Measurements from ENCODE around the gene KIAA0319L.
A peak's percentile ranks its signal among the peaks of the same experiment; 100 is the strongest.

Gene KIAA0319L

GRCh38 chr1:35536556-35537162, 20.5 kb downstream of the KIAA0319L start:
- DNase-seq (ENCODE audit: low read depth in 3 of 3), result no peak

- no peak for DNase-seq (ENCODE audit: low read depth in 3 of 3)
These were observed 22.0 kb downstream of the KIAA0319L start for GRCh38 chr1:35535243-35535642.

- no peak for DNase-seq (ENCODE audit: low read depth in 3 of 3)
These were observed 23.6 kb downstream of the KIAA0319L start for GRCh38 chr1:35533586-35533985.

- DNase-seq (ENCODE audit: low read depth in 3 of 3), result no peak
These were observed 24.5 kb downstream of the KIAA0319L start for GRCh38 chr1:35532497-35533223.

- DNase-seq (ENCODE audit: low read depth in 3 of 3), result no peak
These were observed 25.8 kb downstream of the KIAA0319L start for GRCh38 chr1:35531368-35531767.

GRCh38 chr1:35530946-35531345, 26.3 kb downstream of the KIAA0319L start:
- no peak for DNase-seq (ENCODE audit: low read depth in 3 of 3)

- no peak for DNase-seq (ENCODE audit: low read depth in 3 of 3)
These were observed 27.0 kb downstream of the KIAA0319L start for GRCh38 chr1:35530168-35530567.

- DNase-seq (ENCODE audit: low read depth in 3 of 3), result no peak
These were observed 33.1 kb downstream of the KIAA0319L start for GRCh38 chr1:35524106-35524505.

- no peak for DNase-seq (ENCODE audit: low read depth in 3 of 3)
These were observed 37.8 kb downstream of the KIAA0319L start for GRCh38 chr1:35519432-35519831.

GRCh38 chr1:35518183-35518582, 39.0 kb downstream of the KIAA0319L start:
- DNase-seq (ENCODE audit: low read depth in 3 of 3), result no peak

- no peak for DNase-seq (ENCODE audit: low read depth in 3 of 3)
These were observed 45.9 kb downstream of the KIAA0319L start for GRCh38 chr1:35511305-35511704.

GRCh38 chr1:35509558-35509957, 47.6 kb downstream of the KIAA0319L start:
- DNase-seq (ENCODE audit: low read depth in 3 of 3), result no peak

GRCh38 chr1:35507947-35508346, 49.3 kb downstream of the KIAA0319L start:
- no peak for DNase-seq (ENCODE audit: low read depth in 3 of 3)

GRCh38 chr1:35506960-35507912, 50.0 kb downstream of the KIAA0319L start:
- DNase-seq (ENCODE audit: low read depth in 3 of 3), result no peak

GRCh38 chr1:35505911-35506798, 51.0 kb downstream of the KIAA0319L start:
- DNase-seq (ENCODE audit: low read depth in 3 of 3), result peak in 2 of 3 experiments; percentile 11 to 23

- no peak for DNase-seq (ENCODE audit: low read depth in 3 of 3)
These were observed 55.0 kb downstream of the KIAA0319L start for GRCh38 chr1:35502242-35502641.

- DNase-seq (ENCODE audit: low read depth in 3 of 3), result no peak
These were observed 56.8 kb downstream of the KIAA0319L start for GRCh38 chr1:35500439-35500838.

- DNase-seq (ENCODE audit: low read depth in 3 of 3), result no peak
These were observed 57.5 kb downstream of the KIAA0319L start for GRCh38 chr1:35499652-35500176.

GRCh38 chr1:35499231-35499630, 58.0 kb downstream of the KIAA0319L start:
- DNase-seq (ENCODE audit: low read depth in 3 of 3), result no peak

GRCh38 chr1:35497571-35497970, 59.6 kb downstream of the KIAA0319L start:
- DNase-seq (ENCODE audit: low read depth in 3 of 3), result no peak

GRCh38 chr1:35490250-35490649, 67.0 kb downstream of the KIAA0319L start:
- no peak for DNase-seq (ENCODE audit: low read depth in 3 of 3)
